Measurements from ENCODE around the gene MBOAT1. TPM values are rescaled to one million over a fixed set of nuclear protein-coding genes. Genes with fewer than 3 reads are reported as not detected.

Gene MBOAT1
- total RNA-seq, 3 donors from 2014 or later (not counting 1 experiment from before 2014, with no cell fraction given) = 3.6 to 7.5 (median 5.2) TPM

DNA sequence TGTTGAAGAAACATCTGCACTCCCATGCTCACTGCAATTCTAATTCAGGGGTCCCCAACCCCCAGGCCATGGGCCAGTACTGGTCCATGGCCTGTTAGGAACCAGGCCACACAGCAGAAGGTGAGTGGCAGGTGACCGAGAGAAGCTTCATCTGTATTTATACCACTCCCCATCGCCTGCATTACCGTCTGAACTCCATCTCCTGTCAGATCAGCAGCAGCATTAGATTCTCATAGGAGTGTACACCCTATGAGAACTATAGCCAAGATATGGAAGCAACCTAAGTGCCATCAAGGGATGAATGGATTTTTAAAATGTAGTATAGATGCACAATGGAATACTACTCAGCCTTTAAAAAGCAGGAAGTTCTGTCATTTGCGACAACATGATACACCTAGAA is 53.2 kb downstream of the MBOAT1 start:
- Histone ChIP-seq H3K36me3 (ENCODE audit: control insufficient read depth, insufficient read depth, low read length) (no peaks in the 10 kb centered on the region), H3K27ac (ENCODE audit: low read length) (no peak overlapping the region), H3K27me3 (ENCODE audit: control insufficient read depth, insufficient read depth, low read length) (no peaks in the 10 kb centered on the region), H3K4me3 (ENCODE audit: low read length) (no peak overlapping the region), H3K4me1 (ENCODE audit: control insufficient read depth, insufficient read depth, low read length) (no peaks in the 10 kb centered on the region), H3K9me3 (ENCODE audit: control insufficient read depth, insufficient read depth, low read length) (no peaks in the 10 kb centered on the region)
- Mint-ChIP-seq H3K4me1 (no peaks in the 10 kb centered on the region), H3K9me3 (no peaks in the 10 kb centered on the region), H3K27me3 (ENCODE audit: low read depth in 2 of 2) (no peaks in the 10 kb centered on the region), H3K4me3 (no peak overlapping the region), H3K27ac (no peak overlapping the region), H3K36me3 (no peaks in the 10 kb centered on the region)
- ATAC-seq (no peak), DNase-seq (no peak)
- intact Hi-C loops (cut with micrococcal nuclease) = no loop called here
- 73% methylated on average over 4 of the region's 4 CpGs for WGBS (ENCODE audit: insufficient coverage)
- TF ChIP-seq, protein P1, sequence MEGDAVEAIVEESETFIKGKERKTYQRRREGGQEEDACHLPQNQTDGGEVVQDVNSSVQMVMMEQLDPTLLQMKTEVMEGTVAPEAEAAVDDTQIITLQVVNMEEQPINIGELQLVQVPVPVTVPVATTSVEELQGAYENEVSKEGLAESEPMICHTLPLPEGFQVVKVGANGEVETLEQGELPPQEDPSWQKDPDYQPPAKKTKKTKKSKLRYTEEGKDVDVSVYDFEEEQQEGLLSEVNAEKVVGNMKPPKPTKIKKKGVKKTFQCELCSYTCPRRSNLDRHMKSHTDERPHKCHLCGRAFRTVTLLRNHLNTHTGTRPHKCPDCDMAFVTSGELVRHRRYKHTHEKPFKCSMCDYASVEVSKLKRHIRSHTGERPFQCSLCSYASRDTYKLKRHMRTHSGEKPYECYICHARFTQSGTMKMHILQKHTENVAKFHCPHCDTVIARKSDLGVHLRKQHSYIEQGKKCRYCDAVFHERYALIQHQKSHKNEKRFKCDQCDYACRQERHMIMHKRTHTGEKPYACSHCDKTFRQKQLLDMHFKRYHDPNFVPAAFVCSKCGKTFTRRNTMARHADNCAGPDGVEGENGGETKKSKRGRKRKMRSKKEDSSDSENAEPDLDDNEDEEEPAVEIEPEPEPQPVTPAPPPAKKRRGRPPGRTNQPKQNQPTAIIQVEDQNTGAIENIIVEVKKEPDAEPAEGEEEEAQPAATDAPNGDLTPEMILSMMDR (IDR thresholded peaks at IDR 0.05) = no peak

DNA sequence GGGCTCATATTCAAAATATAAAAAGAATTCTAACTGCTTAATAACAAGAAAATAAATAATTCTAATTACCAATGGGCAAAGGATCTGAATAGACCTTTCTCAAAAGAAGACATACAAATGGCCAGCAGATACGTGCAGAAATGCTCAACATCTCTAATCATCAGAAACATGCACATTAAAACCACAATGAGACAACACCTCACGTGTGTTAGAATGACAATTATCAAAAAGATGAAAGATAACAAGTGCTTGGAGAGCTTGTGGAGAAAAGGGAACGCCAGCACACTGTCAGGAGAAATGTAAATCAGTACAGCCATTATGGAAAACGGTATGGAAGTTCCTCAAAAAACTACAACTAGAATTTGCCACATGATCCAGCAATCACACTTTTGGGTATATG is 53.6 kb downstream of the MBOAT1 start:
- Mint-ChIP-seq H3K9me3 (no peaks in the 10 kb centered on the region), H3K36me3 (no peaks in the 10 kb centered on the region), H3K4me1 (no peaks in the 10 kb centered on the region), H3K4me3 (no peak overlapping the region), H3K27me3 (ENCODE audit: low read depth in 2 of 2) (no peaks in the 10 kb centered on the region), H3K27ac (no peak overlapping the region)
- WGBS (ENCODE audit: insufficient coverage) = 71% methylated on average over 4 of the region's 4 CpGs
- Histone ChIP-seq H3K4me3 (ENCODE audit: low read length) (no peak overlapping the region), H3K9me3 (ENCODE audit: control insufficient read depth, insufficient read depth, low read length) (no peaks in the 10 kb centered on the region), H3K27ac (ENCODE audit: low read length) (no peak overlapping the region), H3K27me3 (ENCODE audit: control insufficient read depth, insufficient read depth, low read length) (no peaks in the 10 kb centered on the region), H3K36me3 (ENCODE audit: control insufficient read depth, insufficient read depth, low read length) (no peaks in the 10 kb centered on the region), H3K4me1 (ENCODE audit: control insufficient read depth, insufficient read depth, low read length) (no peaks in the 10 kb centered on the region)
- intact Hi-C loops (cut with micrococcal nuclease) = no loop called here
- no peak for ATAC-seq
- TF ChIP-seq, protein P1 (IDR thresholded peaks at IDR 0.05) = no peak
- DNase-seq = no peak

DNA sequence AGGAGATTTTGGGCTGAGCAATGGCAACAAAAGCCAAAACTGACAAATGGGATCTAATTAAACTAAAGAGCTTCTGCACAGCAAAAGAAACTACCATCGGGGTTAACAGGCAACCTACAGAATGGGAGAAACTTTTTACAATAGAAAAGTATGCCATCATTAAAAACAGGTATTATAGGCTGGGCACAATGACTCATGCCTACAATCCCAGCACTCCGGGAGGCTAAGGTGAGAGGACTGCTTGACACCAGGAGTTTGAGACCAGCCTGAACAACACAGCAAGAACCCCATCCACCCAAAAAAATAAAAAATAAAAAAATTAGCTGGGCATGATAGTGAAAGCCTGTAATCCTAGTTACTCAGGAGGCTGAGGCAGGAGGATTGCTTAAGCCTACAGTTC is 55.4 kb downstream of the MBOAT1 start:
- Mint-ChIP-seq H3K27ac (no peak overlapping the region), H3K36me3 (no peaks in the 10 kb centered on the region), H3K27me3 (ENCODE audit: low read depth in 2 of 2) (no peaks in the 10 kb centered on the region), H3K4me1 (no peaks in the 10 kb centered on the region), H3K9me3 (no peaks in the 10 kb centered on the region), H3K4me3 (no peak overlapping the region)
- Histone ChIP-seq H3K27me3 (ENCODE audit: control insufficient read depth, insufficient read depth, low read length) (no peaks in the 10 kb centered on the region), H3K4me1 (ENCODE audit: control insufficient read depth, insufficient read depth, low read length) (no peaks in the 10 kb centered on the region), H3K4me3 (ENCODE audit: low read length) (no peak overlapping the region), H3K27ac (ENCODE audit: low read length) (no peak overlapping the region), H3K9me3 (ENCODE audit: control insufficient read depth, insufficient read depth, low read length) (no peaks in the 10 kb centered on the region), H3K36me3 (ENCODE audit: control insufficient read depth, insufficient read depth, low read length) (no peaks in the 10 kb centered on the region)
- no peak for DNase-seq
- intact Hi-C loops (cut with micrococcal nuclease) = no loop called here
- ATAC-seq = no peak
- 90% methylated on average over 2 of the region's 2 CpGs for WGBS (ENCODE audit: insufficient coverage)
- TF ChIP-seq, protein P1 (IDR thresholded peaks at IDR 0.05) = no peak

DNA sequence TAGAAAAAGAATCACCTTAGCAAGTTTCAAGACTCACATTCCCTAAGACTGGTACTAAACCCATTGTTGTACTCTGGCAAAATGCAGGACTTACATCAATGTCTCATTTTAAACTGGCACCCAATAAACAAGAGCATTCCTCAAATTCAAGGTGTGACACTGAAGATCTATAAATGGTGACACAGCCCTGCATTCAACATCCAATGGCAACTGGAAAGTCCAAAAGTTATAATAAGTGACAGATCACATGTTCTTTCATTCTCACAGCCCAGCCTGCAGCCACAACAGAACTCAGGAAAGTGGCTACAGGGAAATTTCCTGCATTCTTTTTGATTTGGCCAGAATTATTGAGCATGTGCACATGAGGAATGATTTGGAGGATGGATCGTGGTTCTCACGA is 57.5 kb downstream of the MBOAT1 start:
- Mint-ChIP-seq H3K4me3 (no peak overlapping the region), H3K27ac (no peak overlapping the region), H3K4me1 (no peaks in the 10 kb centered on the region), H3K9me3 (no peaks in the 10 kb centered on the region), H3K36me3 (no peaks in the 10 kb centered on the region), H3K27me3 (ENCODE audit: low read depth in 2 of 2) (no peaks in the 10 kb centered on the region)
- ATAC-seq = no peak
- Histone ChIP-seq H3K4me1 (ENCODE audit: control insufficient read depth, insufficient read depth, low read length) (no peaks in the 10 kb centered on the region), H3K27ac (ENCODE audit: low read length) (no peak overlapping the region), H3K36me3 (ENCODE audit: control insufficient read depth, insufficient read depth, low read length) (no peaks in the 10 kb centered on the region), H3K27me3 (ENCODE audit: control insufficient read depth, insufficient read depth, low read length) (no peaks in the 10 kb centered on the region), H3K4me3 (ENCODE audit: low read length) (no peak overlapping the region), H3K9me3 (ENCODE audit: control insufficient read depth, insufficient read depth, low read length) (no peaks in the 10 kb centered on the region)
- TF ChIP-seq, protein P1 (IDR thresholded peaks at IDR 0.05) = no peak
- DNase-seq = no peak
- WGBS (ENCODE audit: insufficient coverage) = 85% methylated on average over 2 of the region's 2 CpGs
- intact Hi-C loops (cut with micrococcal nuclease) = no loop called here

Data from natural killer cell (primary cell).